GM21619 (cell line): ENCODE data around the gene APMAP.
"Not testable (repeated sequence)": the region's sequence is repeated elsewhere in the genome, so short reads cannot be mapped to it uniquely, and the experiment has no call there.

Source experiments
- ATAC-seq: cut with Tn5 transposase; IDR thresholded peaks from one replicate; pipeline ENCODE4 v1.9.1; 2021; ENCODE audit not compliant: unreplicated experiment

Gene APMAP

GRCh38 chr20:24954566-24954965 is 38.0 kb downstream of the APMAP start:
- no peak for ATAC-seq

DNA sequence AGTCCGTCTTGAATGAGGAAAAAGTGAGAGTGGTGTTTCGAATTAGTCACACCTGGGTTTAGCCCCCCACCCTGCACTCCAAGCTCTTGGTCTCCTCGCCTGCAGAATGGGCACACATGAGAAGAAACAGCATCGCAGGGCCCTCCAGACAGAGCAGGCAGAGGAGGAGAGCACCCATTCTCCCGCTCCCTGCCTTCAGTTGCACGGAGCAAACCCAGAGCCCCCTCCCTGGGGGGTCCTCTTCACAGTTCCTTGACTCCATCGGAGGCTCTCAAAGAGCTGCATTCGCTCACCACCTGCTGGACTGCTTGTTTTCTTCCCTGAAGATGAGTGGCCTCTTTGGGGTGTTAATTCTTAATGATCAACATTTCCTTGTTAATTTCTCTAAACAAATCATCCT is 38.4 kb downstream of the APMAP start:
- ATAC-seq = no peak

GRCh38 chr20:24953621-24954133 is 38.9 kb downstream of the APMAP start:
- no peak for ATAC-seq

DNA sequence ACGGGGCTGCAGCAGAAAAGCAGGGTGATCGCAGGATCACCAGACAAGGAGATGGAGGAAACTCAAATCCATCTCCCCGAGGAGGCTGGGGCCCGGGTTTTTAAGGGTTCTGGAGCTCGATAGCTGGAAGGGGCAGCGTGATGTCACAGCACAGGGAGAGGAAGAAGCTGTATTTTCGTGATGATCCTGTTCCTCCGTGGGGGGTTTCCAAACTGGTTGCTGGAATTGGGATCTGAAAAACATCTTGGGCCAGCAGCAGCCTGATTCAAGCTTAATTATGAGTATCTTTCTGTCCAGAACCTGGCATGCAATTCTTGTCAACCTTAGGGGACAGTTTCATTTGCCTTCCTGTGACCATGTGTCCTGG is 39.4 kb downstream of the APMAP start:
- ATAC-seq = no peak

GRCh38 chr20:24952376-24953208 is 40.0 kb downstream of the APMAP start:
- no peak for ATAC-seq

DNA sequence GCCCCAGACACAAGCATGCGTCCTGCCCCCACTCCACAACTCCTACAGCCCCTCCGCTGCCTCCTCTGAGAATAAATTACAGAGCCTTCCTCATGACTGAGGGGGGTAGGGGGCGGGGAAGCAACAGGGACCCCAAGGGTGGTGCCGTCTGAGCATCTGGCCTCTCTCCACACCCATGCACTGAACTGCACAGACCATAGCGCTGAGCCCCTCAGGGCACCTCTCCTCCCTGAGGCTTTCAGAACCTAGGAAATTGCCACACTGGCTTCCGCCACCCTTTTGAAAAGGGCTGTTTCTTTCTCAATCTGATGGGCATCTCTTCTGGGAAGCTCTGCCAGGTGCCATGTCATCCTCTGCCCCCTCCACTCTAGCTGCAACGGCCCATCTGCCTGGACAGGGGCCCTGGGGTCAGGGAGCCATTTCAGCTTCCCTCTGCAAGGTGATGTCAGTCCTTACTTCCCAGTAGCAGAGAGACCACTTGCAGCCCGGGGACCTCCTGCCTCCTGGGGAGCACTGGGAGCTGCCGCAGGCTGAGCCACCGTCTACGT is 40.9 kb downstream of the APMAP start:
- no peak for ATAC-seq

DNA sequence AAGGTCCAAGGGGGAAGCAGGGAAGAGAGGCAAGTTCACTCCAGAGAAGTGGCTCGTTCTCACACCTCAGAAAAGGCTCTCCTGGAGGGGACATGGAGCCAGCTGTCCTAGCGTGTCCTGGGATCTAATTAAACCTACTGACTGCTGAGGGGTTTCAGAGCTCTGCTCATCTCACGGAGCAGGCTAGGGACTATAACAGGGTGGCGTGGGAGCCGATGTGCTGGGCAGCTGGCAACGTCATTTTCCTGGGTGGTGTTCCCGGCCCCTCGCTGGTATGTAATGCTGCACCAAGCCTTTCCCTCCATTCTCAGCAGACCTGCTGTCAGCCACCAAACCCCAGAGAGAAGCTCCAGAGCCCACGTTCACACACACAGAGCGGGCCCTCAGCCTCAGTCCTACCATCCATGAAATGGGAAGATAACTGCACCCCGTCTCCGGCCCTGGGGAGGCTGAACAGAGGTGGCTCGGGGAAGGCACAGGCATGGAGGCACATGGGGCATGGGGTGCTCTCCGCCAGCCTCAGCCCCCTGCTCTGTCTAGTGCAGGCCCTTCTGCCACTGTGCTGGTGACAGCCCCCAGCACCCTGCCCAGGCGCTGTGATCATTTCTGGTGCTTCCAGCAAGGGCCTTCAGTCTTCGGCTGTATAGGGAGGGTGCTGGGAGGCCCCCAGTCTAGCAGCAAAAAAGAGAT is 41.6 kb downstream of the APMAP start:
- no peak for ATAC-seq

GRCh38 chr20:24950128-24950835 is 42.3 kb downstream of the APMAP start:
- no peak for ATAC-seq

- no peak for ATAC-seq
These were observed 42.8 kb downstream of the APMAP start for GRCh38 chr20:24949756-24950127.

DNA sequence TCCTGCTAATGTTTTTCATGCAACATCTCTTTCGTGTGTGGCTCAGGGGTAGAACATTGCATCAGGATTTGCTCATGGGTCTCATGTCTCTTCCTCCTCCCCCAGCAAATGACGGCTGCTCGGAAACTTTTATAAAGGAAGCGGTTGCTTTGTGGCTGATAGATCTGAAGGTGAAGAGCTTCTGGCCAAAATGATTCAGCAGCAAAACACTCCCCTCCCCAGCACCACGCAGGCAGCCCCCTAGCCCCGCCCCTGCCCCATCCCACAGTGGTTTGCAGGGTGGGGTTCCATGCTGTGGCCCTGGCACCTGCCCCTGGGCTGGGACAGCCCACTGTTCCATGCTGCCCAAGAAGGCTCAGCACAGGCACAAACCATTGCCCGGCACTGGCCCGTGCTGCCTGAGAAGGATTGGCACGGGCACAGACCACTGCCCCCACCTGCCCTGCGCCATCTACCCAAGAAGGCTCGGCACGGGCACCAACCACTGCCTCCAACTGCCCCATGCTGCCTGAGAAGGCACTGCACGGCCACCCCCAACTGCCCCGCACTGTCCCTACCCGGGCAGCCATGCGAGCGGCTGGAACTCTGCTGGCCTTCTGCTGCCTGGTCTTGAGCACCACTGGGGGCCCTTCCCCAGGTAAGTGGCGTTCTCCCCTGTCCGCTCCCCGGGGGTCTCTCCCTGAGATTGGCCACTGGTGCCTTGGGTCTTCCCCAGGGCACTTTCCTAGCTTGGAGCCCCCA is 43.4 kb downstream of the APMAP start, which contains the start of gene CST7:
Gene CST7 (plus strand): TSS at position 331 of the 741 bp plus-strand sequence. CDS start 237 bp downstream, at position 568.
- ATAC-seq = peak; percentile 58

GRCh38 chr20:24948396-24948938 is 44.1 kb downstream of the APMAP start:
- not testable (repeated sequence) for ATAC-seq

- not testable (repeated sequence) for ATAC-seq
These were observed 46.2 kb downstream of the APMAP start for GRCh38 chr20:24946376-24946775.

GRCh38 chr20:24943731-24944130 is 48.8 kb downstream of the APMAP start:
- no peak for ATAC-seq

GRCh38 chr20:24943196-24943595 is 49.4 kb downstream of the APMAP start:
- ATAC-seq = no peak

DNA sequence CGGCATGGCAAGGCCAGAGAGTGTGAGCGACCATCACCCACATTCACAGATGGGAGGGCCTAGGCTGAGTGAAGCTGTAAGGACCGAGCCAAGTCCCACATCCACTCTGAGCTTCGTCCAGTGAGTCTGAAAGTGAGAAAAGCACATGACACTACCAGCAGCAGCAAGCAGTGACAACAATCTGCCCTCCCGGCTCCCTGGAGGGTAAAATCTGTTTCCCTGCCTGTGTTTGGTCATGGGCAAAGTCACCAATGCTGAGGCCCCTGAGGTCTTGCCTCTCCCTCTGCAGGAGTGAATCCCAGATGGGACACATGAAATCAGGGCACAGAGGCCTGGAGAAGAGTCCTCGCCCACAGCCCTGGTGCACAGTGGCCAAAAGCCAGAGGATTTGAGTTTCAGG is 49.9 kb downstream of the APMAP start:
- ATAC-seq = no peak

- ATAC-seq = no peak
These were observed 53.5 kb downstream of the APMAP start for GRCh38 chr20:24939036-24939435.

GRCh38 chr20:24938498-24938897 is 54.1 kb downstream of the APMAP start:
- ATAC-seq = no peak

DNA sequence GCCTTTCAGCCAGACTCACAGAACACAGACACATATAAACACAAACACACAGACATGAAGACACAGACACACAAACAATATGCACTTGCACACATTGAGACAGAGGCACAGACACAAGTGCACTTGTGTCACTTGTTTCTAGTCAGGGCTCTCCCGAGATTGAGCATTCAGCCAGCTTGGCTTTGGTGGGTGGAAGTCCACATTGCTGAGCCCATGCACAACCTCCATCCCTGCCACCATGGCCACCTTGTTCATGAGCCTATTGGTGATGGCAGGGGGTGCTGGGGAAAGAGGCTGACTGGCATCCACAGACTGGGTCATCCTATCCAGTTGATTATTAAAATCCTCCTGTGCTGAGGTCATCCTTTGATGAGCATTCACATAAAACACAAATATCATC is 55.0 kb downstream of the APMAP start:
- no peak for ATAC-seq

- ATAC-seq = no peak
These were observed 55.8 kb downstream of the APMAP start for GRCh38 chr20:24936526-24937407.
